ENCODE results near the gene EXOSC1. TPM values are rescaled to one million over a fixed set of nuclear protein-coding genes. Genes with fewer than 3 reads are reported as not detected.

EXOSC1 gene
- total and polyA plus RNA-seq, 2 of the 13 experiments (the other 11 are each of a cell fraction or from before 2014, with no cell fraction given), result 36.3 to 39.9 TPM

- TF ChIP-seq, protein P1, sequence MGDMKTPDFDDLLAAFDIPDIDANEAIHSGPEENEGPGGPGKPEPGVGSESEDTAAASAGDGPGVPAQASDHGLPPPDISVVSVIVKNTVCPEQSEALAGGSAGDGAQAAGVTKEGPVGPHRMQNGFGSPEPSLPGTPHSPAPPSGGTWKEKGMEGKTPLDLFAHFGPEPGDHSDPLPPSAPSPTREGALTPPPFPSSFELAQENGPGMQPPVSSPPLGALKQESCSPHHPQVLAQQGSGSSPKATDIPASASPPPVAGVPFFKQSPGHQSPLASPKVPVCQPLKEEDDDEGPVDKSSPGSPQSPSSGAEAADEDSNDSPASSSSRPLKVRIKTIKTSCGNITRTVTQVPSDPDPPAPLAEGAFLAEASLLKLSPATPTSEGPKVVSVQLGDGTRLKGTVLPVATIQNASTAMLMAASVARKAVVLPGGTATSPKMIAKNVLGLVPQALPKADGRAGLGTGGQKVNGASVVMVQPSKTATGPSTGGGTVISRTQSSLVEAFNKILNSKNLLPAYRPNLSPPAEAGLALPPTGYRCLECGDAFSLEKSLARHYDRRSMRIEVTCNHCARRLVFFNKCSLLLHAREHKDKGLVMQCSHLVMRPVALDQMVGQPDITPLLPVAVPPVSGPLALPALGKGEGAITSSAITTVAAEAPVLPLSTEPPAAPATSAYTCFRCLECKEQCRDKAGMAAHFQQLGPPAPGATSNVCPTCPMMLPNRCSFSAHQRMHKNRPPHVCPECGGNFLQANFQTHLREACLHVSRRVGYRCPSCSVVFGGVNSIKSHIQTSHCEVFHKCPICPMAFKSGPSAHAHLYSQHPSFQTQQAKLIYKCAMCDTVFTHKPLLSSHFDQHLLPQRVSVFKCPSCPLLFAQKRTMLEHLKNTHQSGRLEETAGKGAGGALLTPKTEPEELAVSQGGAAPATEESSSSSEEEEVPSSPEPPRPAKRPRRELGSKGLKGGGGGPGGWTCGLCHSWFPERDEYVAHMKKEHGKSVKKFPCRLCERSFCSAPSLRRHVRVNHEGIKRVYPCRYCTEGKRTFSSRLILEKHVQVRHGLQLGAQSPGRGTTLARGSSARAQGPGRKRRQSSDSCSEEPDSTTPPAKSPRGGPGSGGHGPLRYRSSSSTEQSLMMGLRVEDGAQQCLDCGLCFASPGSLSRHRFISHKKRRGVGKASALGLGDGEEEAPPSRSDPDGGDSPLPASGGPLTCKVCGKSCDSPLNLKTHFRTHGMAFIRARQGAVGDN (CRISPR knock-in tag; IDR thresholded peaks at IDR 0.05), result peak; percentile 83
- TF ChIP-seq, protein P2, sequence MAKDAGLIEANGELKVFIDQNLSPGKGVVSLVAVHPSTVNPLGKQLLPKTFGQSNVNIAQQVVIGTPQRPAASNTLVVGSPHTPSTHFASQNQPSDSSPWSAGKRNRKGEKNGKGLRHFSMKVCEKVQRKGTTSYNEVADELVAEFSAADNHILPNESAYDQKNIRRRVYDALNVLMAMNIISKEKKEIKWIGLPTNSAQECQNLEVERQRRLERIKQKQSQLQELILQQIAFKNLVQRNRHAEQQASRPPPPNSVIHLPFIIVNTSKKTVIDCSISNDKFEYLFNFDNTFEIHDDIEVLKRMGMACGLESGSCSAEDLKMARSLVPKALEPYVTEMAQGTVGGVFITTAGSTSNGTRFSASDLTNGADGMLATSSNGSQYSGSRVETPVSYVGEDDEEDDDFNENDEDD (CRISPR knock-in tag; IDR thresholded peaks at IDR 0.05; ENCODE audit: borderline replicate concordance), result peak; percentile 32; the same call in 1 of the 2 replicates
- TF ChIP-seq RBM39 (IDR thresholded peaks at IDR 0.05; ENCODE audit: low read depth, low read length, poor library complexity, severe bottlenecking), result no peak
- TF ChIP-seq ZNF44 (CRISPR knock-in tag; IDR thresholded peaks at IDR 0.05), result peak; percentile 94
- TF ChIP-seq CCDC6 (CRISPR knock-in tag; IDR thresholded peaks at IDR 0.05), result no peak
- no peak for TF ChIP-seq SOX6 (IDR thresholded peaks at IDR 0.05)
- peak; percentile 33; the same call in 1 of the 2 replicates for TF ChIP-seq SOX6 (CRISPR knock-in tag; IDR thresholded peaks at IDR 0.05)
- TF ChIP-seq UBTF (CRISPR knock-in tag; IDR thresholded peaks at IDR 0.05), result peak; percentile 60
- TF ChIP-seq KMT2B (CRISPR knock-in tag; IDR thresholded peaks at IDR 0.05), result peak; percentile 69; the same call in 1 of the 2 replicates
- peak; percentile 99 for TF ChIP-seq ZFY (CRISPR knock-in tag; IDR thresholded peaks at IDR 0.05)
- no peak for TF ChIP-seq ZBTB10 (CRISPR knock-in tag; IDR thresholded peaks at IDR 0.05; ENCODE audit: borderline replicate concordance)
- no peak for TF ChIP-seq NKX3-1 (CRISPR knock-in tag; IDR thresholded peaks at IDR 0.05)
- TF ChIP-seq, protein P3, sequence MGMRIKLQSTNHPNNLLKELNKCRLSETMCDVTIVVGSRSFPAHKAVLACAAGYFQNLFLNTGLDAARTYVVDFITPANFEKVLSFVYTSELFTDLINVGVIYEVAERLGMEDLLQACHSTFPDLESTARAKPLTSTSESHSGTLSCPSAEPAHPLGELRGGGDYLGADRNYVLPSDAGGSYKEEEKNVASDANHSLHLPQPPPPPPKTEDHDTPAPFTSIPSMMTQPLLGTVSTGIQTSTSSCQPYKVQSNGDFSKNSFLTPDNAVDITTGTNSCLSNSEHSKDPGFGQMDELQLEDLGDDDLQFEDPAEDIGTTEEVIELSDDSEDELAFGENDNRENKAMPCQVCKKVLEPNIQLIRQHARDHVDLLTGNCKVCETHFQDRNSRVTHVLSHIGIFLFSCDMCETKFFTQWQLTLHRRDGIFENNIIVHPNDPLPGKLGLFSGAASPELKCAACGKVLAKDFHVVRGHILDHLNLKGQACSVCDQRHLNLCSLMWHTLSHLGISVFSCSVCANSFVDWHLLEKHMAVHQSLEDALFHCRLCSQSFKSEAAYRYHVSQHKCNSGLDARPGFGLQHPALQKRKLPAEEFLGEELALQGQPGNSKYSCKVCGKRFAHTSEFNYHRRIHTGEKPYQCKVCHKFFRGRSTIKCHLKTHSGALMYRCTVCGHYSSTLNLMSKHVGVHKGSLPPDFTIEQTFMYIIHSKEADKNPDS (CRISPR knock-in tag; IDR thresholded peaks at IDR 0.05), result no peak
- no peak for TF ChIP-seq HOXA7 (CRISPR knock-in tag; IDR thresholded peaks at IDR 0.05)
- TF ChIP-seq FIP1L1 (IDR thresholded peaks at IDR 0.05; ENCODE audit: borderline replicate concordance, insufficient read depth, low read depth, low read length), result no peak
Measured at GRCh38 chr10:97445722-97446639, at the start of gene EXOSC1, which contains the start of gene ZDHHC16 (continued).

Measured in HepG2 (cell line).